ENCODE results near the gene RHBDD1.
A peak's percentile ranks its signal among the peaks of the same experiment; 100 is the strongest.

The RHBDD1 gene, protein sequence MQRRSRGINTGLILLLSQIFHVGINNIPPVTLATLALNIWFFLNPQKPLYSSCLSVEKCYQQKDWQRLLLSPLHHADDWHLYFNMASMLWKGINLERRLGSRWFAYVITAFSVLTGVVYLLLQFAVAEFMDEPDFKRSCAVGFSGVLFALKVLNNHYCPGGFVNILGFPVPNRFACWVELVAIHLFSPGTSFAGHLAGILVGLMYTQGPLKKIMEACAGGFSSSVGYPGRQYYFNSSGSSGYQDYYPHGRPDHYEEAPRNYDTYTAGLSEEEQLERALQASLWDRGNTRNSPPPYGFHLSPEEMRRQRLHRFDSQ

DNA sequence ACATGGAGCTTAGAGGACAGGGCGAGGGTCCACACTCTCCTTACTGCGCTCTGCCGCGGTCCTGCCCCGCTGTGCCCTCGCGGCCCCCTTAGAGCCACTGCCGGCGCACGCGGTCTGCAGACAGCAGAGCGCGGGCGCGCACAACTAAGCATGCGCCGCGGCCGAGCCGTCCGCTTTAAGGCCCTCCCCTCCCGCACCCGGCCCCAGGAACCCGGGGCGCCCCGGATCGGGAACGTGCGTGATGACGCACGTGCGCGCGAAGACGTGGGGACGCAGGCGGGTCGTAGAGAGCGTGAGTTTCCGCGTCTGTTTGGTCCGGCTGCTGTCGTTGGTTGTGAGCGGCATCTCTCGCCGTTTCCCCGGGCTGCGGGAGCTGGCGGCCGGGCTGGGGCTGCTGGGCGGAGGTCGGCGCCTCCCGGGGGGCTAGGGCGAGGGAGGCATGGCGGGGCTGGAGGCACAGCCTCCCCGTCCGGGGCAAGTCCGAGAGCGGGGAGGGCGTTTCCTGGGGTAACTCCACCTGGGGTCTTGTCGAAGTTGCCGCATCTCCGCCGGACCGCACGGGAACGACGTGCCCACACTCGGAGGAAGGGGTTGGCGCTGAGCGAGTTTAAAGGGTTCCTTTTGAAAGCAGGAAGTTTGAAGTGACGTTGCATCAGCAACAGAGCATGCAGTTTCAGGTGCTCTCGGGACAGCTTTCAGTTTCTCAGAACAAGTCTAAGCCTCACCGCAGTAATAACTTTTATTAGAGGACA, at the start of gene RHBDD1:
TSS of gene RHBDD1 (plus strand) at position 259 of the 752 bp plus-strand sequence. CDS start 28,640 bp downstream, outside the sequence.
- peak; percentile 98 for DNase-seq (ENCODE audit: low read depth, low spot score)
- in situ Hi-C loops (cut with HindIII; ENCODE audit: low sequenced_read_pairs) = no loop called here
- peak within 1 kb of the TSS; percentile 66 for H3K4me3 ChIP-seq (ENCODE audit: low read depth, low read length)
- TF ChIP-seq, protein P1, sequence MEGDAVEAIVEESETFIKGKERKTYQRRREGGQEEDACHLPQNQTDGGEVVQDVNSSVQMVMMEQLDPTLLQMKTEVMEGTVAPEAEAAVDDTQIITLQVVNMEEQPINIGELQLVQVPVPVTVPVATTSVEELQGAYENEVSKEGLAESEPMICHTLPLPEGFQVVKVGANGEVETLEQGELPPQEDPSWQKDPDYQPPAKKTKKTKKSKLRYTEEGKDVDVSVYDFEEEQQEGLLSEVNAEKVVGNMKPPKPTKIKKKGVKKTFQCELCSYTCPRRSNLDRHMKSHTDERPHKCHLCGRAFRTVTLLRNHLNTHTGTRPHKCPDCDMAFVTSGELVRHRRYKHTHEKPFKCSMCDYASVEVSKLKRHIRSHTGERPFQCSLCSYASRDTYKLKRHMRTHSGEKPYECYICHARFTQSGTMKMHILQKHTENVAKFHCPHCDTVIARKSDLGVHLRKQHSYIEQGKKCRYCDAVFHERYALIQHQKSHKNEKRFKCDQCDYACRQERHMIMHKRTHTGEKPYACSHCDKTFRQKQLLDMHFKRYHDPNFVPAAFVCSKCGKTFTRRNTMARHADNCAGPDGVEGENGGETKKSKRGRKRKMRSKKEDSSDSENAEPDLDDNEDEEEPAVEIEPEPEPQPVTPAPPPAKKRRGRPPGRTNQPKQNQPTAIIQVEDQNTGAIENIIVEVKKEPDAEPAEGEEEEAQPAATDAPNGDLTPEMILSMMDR (IDR thresholded peaks at IDR 0.05; ENCODE audit: low read depth, low read length) = no peak

DNA sequence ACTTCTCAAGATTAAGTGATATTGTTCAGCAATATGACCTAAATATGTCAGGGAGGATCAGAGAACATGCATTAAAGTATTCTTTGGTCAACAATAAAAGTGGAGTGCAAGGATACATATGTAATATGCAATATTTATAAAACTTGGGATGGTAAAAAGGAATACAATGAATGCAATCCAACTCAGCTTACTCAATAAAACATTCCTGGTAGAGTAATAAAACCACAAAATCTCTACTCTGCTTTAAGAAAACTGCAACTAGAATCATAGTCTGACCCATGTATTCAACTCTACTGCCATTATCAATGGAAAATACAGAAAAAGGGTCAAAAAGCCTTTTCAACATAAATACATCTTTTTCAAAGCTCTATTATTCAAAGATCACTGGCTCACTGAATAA, 47.8 kb upstream of the RHBDD1 start:
- in situ Hi-C loops (cut with HindIII; ENCODE audit: low sequenced_read_pairs) = loop anchor here (25.0 kb wide), 1 partner anchor 1126 kb away; no protein-coding TSS in a partner anchor
- TF ChIP-seq, protein P1 (IDR thresholded peaks at IDR 0.05; ENCODE audit: low read depth, low read length) = no peak

DNA sequence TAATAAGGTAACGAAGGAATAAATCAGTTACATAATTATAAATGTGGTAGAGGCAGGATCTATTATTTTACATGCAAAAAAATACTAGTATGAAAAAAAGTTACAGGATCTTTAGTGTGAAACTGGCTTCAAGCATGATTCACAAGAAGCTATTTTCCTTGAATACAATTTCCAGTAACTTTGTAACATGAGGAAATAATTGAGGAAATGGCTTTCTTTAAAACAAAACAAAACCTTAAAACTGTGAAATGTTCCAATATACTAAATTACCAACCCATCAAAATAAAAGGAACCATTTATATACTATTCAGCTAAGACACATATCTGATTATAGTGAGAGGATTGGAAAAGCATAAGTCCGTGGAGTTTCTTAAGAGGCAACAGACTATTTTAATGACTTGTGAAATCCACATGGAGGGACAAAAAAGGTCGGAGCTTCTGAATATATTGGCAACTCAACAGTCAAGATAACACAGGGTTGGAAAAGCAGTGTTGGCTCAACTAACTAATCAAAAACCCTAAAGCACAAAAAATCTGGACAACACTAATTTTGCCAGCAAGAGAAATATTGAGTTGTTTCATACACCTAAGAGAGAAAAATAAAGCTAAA, 46.9 kb upstream of the RHBDD1 start:
- in situ Hi-C loops (cut with HindIII; ENCODE audit: low sequenced_read_pairs) = loop anchor here (25.0 kb wide), 1 partner anchor 1127 kb away; no protein-coding TSS in a partner anchor
- TF ChIP-seq, protein P1 (IDR thresholded peaks at IDR 0.05; ENCODE audit: low read depth, low read length) = no peak
- peak; percentile 50 for DNase-seq (ENCODE audit: low read depth, low spot score)
- no peak overlapping the region for H3K4me3 ChIP-seq (ENCODE audit: low read depth, low read length)

More for the DNA sequence above, 47.8 kb upstream of the RHBDD1 start:
- no peak for DNase-seq (ENCODE audit: low read depth, low spot score)
- no peak overlapping the region for H3K4me3 ChIP-seq (ENCODE audit: low read depth, low read length)

DNA sequence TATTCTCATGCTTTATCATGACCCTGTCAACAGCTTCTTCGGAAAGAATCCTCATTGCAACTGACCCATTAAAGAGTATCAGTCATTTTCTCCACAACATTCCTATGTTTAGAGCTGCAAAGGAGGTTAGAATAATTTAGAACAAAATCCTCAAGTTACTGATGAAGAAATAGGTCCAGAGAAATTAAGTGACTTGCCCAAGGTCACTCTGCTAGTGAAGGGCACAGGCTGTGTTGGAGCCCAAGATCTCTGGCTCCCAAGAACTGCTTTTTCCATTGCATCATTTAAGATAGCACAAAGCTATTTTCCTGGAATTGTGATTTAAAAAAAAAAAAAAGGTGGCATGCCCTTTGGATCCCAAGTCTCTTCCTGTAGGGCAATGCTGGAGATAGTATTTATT, 45.8 kb upstream of the RHBDD1 start:
- no peak overlapping the region for H3K4me3 ChIP-seq (ENCODE audit: low read depth, low read length)
- TF ChIP-seq, protein P1 (IDR thresholded peaks at IDR 0.05; ENCODE audit: low read depth, low read length) = no peak
- in situ Hi-C loops (cut with HindIII; ENCODE audit: low sequenced_read_pairs) = loop anchor here (25.0 kb wide), 1 partner anchor 1128 kb away; no protein-coding TSS in a partner anchor
- DNase-seq (ENCODE audit: low read depth, low spot score) = no peak

DNA sequence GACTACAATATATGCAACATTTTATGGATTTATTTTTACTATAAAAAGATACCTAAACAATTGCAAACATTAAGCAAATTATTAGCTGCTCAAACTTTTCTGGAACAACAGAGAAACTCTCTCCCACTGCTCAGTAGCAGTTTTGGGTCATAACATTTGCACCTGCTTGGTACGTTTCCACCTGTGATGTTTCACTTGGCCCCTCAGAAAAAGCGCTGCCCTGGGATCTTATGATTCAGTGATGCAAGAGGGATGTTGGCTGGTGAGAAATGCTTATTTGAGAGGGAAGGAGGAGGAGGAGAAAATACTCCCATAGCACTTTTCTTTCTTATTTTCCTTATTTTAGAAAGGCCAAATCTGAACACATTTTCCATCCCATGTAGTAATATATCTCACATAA, 45.4 kb upstream of the RHBDD1 start:
- DNase-seq (ENCODE audit: low read depth, low spot score) = no peak
- in situ Hi-C loops (cut with HindIII; ENCODE audit: low sequenced_read_pairs) = loop anchor here (25.0 kb wide), 1 partner anchor 1128 kb away; no protein-coding TSS in a partner anchor
- no peak overlapping the region for H3K4me3 ChIP-seq (ENCODE audit: low read depth, low read length)
- TF ChIP-seq, protein P1 (IDR thresholded peaks at IDR 0.05; ENCODE audit: low read depth, low read length) = no peak

DNA sequence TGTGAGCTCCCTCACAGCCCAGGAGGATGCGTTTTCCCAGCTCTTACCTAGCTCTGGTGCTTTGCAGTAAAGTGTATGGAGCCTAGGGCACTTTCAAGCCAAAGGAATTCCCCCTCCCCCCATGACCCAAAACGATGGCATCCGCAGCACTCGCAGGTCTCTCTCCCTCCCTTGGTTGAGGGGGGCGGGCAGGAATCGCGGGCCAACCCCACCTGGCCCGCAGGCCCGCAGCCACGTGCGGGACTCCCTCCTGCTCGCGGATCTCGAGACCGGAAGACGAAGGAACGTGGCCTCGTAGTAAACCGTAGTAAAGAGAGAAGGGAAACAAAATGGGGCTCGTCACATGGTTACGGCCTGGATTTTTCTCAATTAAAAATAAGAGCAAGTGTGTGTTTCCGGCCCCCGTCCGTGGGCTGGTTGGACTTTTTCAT, 44.8 kb upstream of the RHBDD1 start:
- TF ChIP-seq, protein P1 (IDR thresholded peaks at IDR 0.05; ENCODE audit: low read depth, low read length) = no peak
- H3K4me3 ChIP-seq (ENCODE audit: low read depth, low read length) = peak overlapping the region; percentile 49
- in situ Hi-C loops (cut with HindIII; ENCODE audit: low sequenced_read_pairs) = loop anchor here (25.0 kb wide), 1 partner anchor 1129 kb away; no protein-coding TSS in a partner anchor
- peak; percentile 76 for DNase-seq (ENCODE audit: low read depth, low spot score)
